ENCODE data around the gene GHRH. TPM values are rescaled to one million over a fixed set of nuclear protein-coding genes. Genes with fewer than 3 reads are reported as not detected.

The GHRH gene
- total RNA-seq, 1 experiment from 2014 or later: not detected

DNA sequence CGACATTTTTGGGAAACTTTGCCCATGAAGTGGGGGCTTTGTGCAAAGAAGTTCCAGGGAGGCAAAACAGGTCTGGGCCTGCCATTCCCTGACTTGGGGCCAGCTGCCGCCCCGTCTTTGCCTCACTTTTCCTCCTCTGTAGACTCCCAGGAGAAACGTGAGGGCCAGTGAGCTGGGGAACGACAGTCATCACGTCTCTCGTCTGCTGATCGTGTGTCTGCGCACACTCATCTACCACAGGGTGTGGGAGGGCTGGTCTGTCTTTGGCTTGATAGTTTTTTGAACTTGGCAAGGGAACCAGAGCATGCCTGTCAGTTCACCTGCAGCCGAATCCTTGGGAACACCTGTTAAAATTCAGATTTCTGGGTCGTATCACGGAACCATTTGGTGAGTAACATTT lies 8.5 kb downstream of the GHRH start:
- TF ChIP-seq, protein P1, sequence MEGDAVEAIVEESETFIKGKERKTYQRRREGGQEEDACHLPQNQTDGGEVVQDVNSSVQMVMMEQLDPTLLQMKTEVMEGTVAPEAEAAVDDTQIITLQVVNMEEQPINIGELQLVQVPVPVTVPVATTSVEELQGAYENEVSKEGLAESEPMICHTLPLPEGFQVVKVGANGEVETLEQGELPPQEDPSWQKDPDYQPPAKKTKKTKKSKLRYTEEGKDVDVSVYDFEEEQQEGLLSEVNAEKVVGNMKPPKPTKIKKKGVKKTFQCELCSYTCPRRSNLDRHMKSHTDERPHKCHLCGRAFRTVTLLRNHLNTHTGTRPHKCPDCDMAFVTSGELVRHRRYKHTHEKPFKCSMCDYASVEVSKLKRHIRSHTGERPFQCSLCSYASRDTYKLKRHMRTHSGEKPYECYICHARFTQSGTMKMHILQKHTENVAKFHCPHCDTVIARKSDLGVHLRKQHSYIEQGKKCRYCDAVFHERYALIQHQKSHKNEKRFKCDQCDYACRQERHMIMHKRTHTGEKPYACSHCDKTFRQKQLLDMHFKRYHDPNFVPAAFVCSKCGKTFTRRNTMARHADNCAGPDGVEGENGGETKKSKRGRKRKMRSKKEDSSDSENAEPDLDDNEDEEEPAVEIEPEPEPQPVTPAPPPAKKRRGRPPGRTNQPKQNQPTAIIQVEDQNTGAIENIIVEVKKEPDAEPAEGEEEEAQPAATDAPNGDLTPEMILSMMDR (conservative IDR thresholded peaks at IDR 0.05): no peak
- H3K9me3 Mint-ChIP-seq: peaks cover 6 to 11% of the 10 kb centered on the region in 2 experiments
- DNase-seq: no peak
- H3K4ac ChIP-seq (ENCODE audit: low read depth, low read length): no peak overlapping the region
- H3K4me3 Mint-ChIP-seq: no peak overlapping the region
- H2BK5ac ChIP-seq (ENCODE audit: insufficient read length, low read length): no peak overlapping the region
- H2BK15ac ChIP-seq (ENCODE audit: low read depth, low read length): no peak overlapping the region
- peaks cover 29 to 42% of the 10 kb centered on the region in 2 experiments for H3K4me1 Mint-ChIP-seq
- H4K91ac ChIP-seq (ENCODE audit: insufficient read length, low read depth, low read length): no peak overlapping the region
- H2AFZ ChIP-seq (ENCODE audit: low read length): no peak overlapping the region
- no CpG with 5 or more reads among the region's 12 CpGs for WGBS (ENCODE audit: extremely low coverage, insufficient read length, low lambda C conversion rate)
- H3K18ac ChIP-seq (ENCODE audit: insufficient read length, low read depth, low read length): no peak overlapping the region
- no peaks in the 10 kb centered on the region for H3K79me1 ChIP-seq (ENCODE audit: insufficient read depth, low read depth, low read length, poor library complexity, severe bottlenecking)
- H3K14ac ChIP-seq (ENCODE audit: insufficient read depth, low read length): no peak overlapping the region; the same call in 1 of the 2 replicates
- no peak overlapping the region for H4K5ac ChIP-seq (ENCODE audit: insufficient read length, low read depth, low read length)
- no peak overlapping the region for H2AK5ac ChIP-seq (ENCODE audit: insufficient read length, low read length)
- H3K4me1 ChIP-seq (ENCODE audit: insufficient read depth, low read length): peaks cover 3% of the 10 kb centered on the region; the same call in 1 of the 2 replicates
- no peaks in the 10 kb centered on the region for H3K79me2 ChIP-seq (ENCODE audit: insufficient read depth, low read length)
- H2BK20ac ChIP-seq (ENCODE audit: low read depth, low read length, poor library complexity, severe bottlenecking): no peak overlapping the region
- no peak overlapping the region for H4K8ac ChIP-seq (replicated peaks; ENCODE audit: insufficient read length, low read depth, low read length)
- no peak overlapping the region for H3K56ac ChIP-seq (ENCODE audit: insufficient read length, low read depth, low read length)
- H3T11ph ChIP-seq (ENCODE audit: low read length): no peak overlapping the region
- H3K27ac Mint-ChIP-seq: peak overlapping the region in 1 of 3 experiments; percentile 73; a peak in 2 of 7 replicates
- no peak overlapping the region for H2BK12ac ChIP-seq (ENCODE audit: insufficient read length, low read depth, low read length)
- no peak overlapping the region for H3K9ac ChIP-seq (ENCODE audit: extremely low read depth, insufficient read length, low read length)
- no peak overlapping the region for H3K23ac ChIP-seq (ENCODE audit: insufficient read length, low read depth, low read length)
- no peaks in the 10 kb centered on the region for H3K27me3 ChIP-seq (ENCODE audit: insufficient read depth, low read length)
- H3K27ac ChIP-seq (ENCODE audit: insufficient read length, low read depth, low read length): no peak overlapping the region
- H3K4me2 ChIP-seq (ENCODE audit: insufficient read depth, insufficient read length, low read length): no peak overlapping the region
- no peak overlapping the region for H2BK120ac ChIP-seq (ENCODE audit: low read depth, low read length, poor library complexity, severe bottlenecking)
- H3K23me2 ChIP-seq (ENCODE audit: insufficient read length, low read depth, low read length, poor library complexity, severe bottlenecking): no peaks in the 10 kb centered on the region
- H3K9me3 ChIP-seq (ENCODE audit: control insufficient read depth, low read depth, low read length): no peaks in the 10 kb centered on the region
- H3K36me3 Mint-ChIP-seq (ENCODE audit: insufficient read depth in 1 of 3, low read depth in 3 of 3): peaks cover 4 to 14% (median 12%) of the 10 kb centered on the region in 3 experiments
- H4K20me1 ChIP-seq (ENCODE audit: control insufficient read depth, insufficient read depth, insufficient read length): no peaks in the 10 kb centered on the region
- H3K27me3 Mint-ChIP-seq (ENCODE audit: low read depth): peaks cover 1% of the 10 kb centered on the region
